Trophoblast cell (in vitro differentiated cells and primary cell): ENCODE results near the gene NFYA.

Experiments used
- DNase-seq, 2 donors: peaks; one replicate each; pipeline ENCODE4 v3.0.0-alpha.2; 2016
- H2AFZ ChIP-seq: 2 replicates; pipeline ENCODE4 v1.6.1; 2013; ENCODE audit warnings: low read length, moderate library complexity, mild to moderate bottlenecking; ENCODE audit not compliant: insufficient read depth, poor library complexity
- H2AK5ac ChIP-seq: 2 replicates; pipeline ENCODE4 v1.6.1; 2013; ENCODE audit warnings: mild to moderate bottlenecking, low read length
- H2BK120ac ChIP-seq: 2 replicates; pipeline ENCODE4 v1.6.1; 2013; ENCODE audit warnings: low read length, mild to moderate bottlenecking, moderate library complexity; ENCODE audit not compliant: insufficient read depth, poor library complexity
- H2BK12ac ChIP-seq: 2 replicates; pipeline ENCODE4 v1.6.1; 2013; ENCODE audit warnings: mild to moderate bottlenecking, low read length, moderate library complexity
- H2BK5ac ChIP-seq: 2 replicates; pipeline ENCODE4 v1.6.1; 2013; ENCODE audit warnings: low read length, low read depth, moderate library complexity, mild to moderate bottlenecking; ENCODE audit not compliant: poor library complexity
- H3K14ac ChIP-seq: 2 replicates; pipeline ENCODE4 v1.6.1; 2013; ENCODE audit warnings: mild to moderate bottlenecking, low read length
- H3K18ac ChIP-seq: 2 replicates; pipeline ENCODE4 v1.6.1; 2013; ENCODE audit warnings: mild to moderate bottlenecking, low read length
- H3K23ac ChIP-seq: 2 replicates; pipeline ENCODE4 v1.6.1; 2013; ENCODE audit warnings: low read length
- H3K27ac ChIP-seq: 2 replicates; pipeline ENCODE4 v1.5.1; 2013; ENCODE audit warnings: low read depth, mild to moderate bottlenecking, inconsistent platforms, low read length, moderate library complexity
- H3K27me3 ChIP-seq: 2 replicates; pipeline ENCODE4 v1.6.1; 2013; ENCODE audit warnings: inconsistent platforms, mild to moderate bottlenecking, low read length, moderate library complexity; ENCODE audit not compliant: insufficient read depth
- H3K36me3 ChIP-seq, 2 experiments: 1 replicate in 1 of 2; 2 replicates in 1 of 2; pipeline ENCODE4 v1.6.1; 2013; ENCODE audit warnings: low read length in 2 of 2, mild to moderate bottlenecking in 2 of 2, moderate library complexity in 1 of 2; ENCODE audit not compliant: insufficient read depth in 2 of 2, control insufficient read depth in 1 of 2
- H3K4ac ChIP-seq: 2 replicates; pipeline ENCODE4 v1.6.1; 2013; ENCODE audit warnings: low read depth, mild to moderate bottlenecking, low read length, moderate library complexity
- H3K4me1 ChIP-seq, 2 experiments: 1 replicate in 1 of 2; 2 replicates in 1 of 2; pipeline ENCODE4 v1.6.1; 2013; ENCODE audit warnings: low read length in 2 of 2, mild to moderate bottlenecking in 2 of 2, moderate library complexity in 1 of 2; ENCODE audit not compliant: insufficient read depth in 2 of 2, control insufficient read depth in 1 of 2
- H3K4me2 ChIP-seq: 2 replicates; pipeline ENCODE4 v1.6.1; 2013; ENCODE audit warnings: inconsistent platforms, mild to moderate bottlenecking, low read length, moderate library complexity
- H3K4me3 ChIP-seq: 2 replicates; pipeline ENCODE4 v1.5.1; 2013; ENCODE audit warnings: mild to moderate bottlenecking, low read depth, low read length, inconsistent platforms
- H3K79me1 ChIP-seq: one replicate; pipeline ENCODE4 v1.6.1; 2013; ENCODE audit warnings: low read length
- H3K79me2 ChIP-seq: 2 replicates; pipeline ENCODE4 v1.6.1; 2013; ENCODE audit warnings: low read length, mild to moderate bottlenecking; ENCODE audit not compliant: control insufficient read depth, insufficient read depth, poor library complexity
- H3K9ac ChIP-seq: 2 replicates; pipeline ENCODE4 v1.6.1; 2013; ENCODE audit warnings: mild to moderate bottlenecking, low read length
- H3K9me3 ChIP-seq: 2 replicates; pipeline ENCODE4 v1.6.1; 2013; ENCODE audit warnings: low read depth, mild to moderate bottlenecking, control low read depth, inconsistent platforms, low read length; ENCODE audit not compliant: insufficient read depth
- H4K12ac ChIP-seq: 2 replicates; pipeline ENCODE4 v1.6.1; 2013; ENCODE audit warnings: low read depth, mild to moderate bottlenecking, low read length, moderate library complexity
- H4K8ac ChIP-seq: 2 replicates; pipeline ENCODE4 v1.6.1; 2013; ENCODE audit warnings: low read depth, mild to moderate bottlenecking, low read length, moderate library complexity
- H4K91ac ChIP-seq: one replicate; pipeline ENCODE4 v1.6.1; 2013; ENCODE audit warnings: low read depth, mild to moderate bottlenecking, low read length, moderate library complexity
- WGBS: extraction: QIAGEN DNeasy Blood & Tissue Kit; methylation state at CpG from one replicate; pipeline ENCODE4 v1.1.7; 2013; ENCODE audit warnings: missing lambda C conversion rate; ENCODE audit not compliant: insufficient read length, insufficient coverage; ENCODE audit errors: extremely low coverage; 5-methylcytosine and 5-hydroxymethylcytosine counted together

The NFYA gene

DNA sequence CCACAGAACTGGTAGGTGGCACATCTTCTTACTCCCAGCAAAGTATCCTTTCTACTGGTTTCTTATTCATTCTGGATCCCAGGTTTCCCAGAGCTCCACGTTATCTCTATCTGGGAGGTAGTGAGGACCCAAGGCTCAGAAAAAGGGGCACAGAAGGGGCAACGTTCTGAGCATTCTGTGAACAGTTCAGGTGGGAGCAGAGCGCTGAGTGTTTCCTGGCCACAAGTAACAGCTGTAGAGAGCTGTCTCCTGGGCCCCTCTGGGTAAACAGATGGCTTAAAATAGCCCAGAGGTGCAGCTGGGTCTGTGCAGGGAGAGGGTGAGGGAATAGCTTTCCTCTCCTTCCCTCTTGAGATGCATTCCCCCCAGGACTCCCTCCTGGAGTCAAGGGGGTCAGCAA, 17.6 kb upstream of the NFYA start:
- no CpG with 5 or more reads among the region's 3 CpGs for WGBS

DNA sequence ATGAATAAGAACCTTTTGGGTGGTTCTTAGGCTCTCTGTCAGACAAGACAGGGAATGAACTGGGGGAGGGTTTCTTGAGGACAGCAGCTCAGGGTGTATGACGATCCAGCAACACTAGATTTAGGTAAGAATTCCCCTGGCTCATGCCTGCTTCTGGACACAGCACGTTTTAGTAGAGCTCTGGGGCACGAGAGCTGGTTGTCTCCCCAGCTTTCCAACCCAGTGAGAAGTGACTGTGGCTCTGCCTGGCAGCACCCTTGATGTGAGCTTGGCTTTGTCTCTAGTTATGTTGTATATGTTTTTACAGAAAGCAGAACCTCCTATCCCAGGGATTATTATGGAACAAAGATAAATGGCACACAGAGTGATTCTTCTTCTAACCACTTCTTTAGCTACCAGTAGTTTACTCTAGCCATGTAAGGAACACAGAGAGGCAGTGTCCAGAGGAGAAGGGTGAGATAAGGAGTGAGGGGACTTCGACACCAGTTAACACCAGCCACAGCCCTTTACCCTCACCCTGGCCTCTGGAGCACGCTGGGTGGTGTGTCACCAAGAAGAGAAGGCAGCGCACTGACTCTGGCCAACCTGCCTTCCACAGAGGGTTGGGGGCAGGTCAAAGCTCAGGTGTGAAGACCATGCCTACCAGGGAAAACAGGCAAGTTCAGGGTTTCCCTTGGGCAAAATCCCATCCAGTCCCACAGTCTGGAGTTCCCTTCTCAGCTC, 15.8 kb upstream of the NFYA start:
- Histone ChIP-seq H3K18ac (no peak overlapping the region), H3K79me1 (no peaks in the 10 kb centered on the region), H3K27me3 (no peaks in the 10 kb centered on the region), H4K8ac (no peak overlapping the region), H3K9ac (no peak overlapping the region), H3K27ac (no peak overlapping the region), H2AFZ (no peak overlapping the region), H2BK5ac (no peak overlapping the region), H3K79me2 (no peaks in the 10 kb centered on the region), H3K4me2 (no peak overlapping the region), H2BK120ac (no peak overlapping the region), H3K4ac (no peak overlapping the region), H3K4me1 (peaks cover 11 to 19% of the 10 kb centered on the region in 2 experiments), H3K4me3 (no peak overlapping the region), H3K23ac (no peak overlapping the region), H2BK12ac (peak overlapping the region; percentile 34), H4K12ac (no peak overlapping the region), H3K9me3 (no peaks in the 10 kb centered on the region), H4K91ac (no peak overlapping the region), H3K14ac (no peak overlapping the region), H2AK5ac (no peak overlapping the region), H3K36me3 (no peaks in the 10 kb centered on the region)
- WGBS: no CpG with 5 or more reads among the region's 6 CpGs
- no peak for DNase-seq

More for the DNA sequence above, 17.6 kb upstream of the NFYA start:
- no peaks in the 10 kb centered on the region for H3K27me3 ChIP-seq
- H4K91ac ChIP-seq: no peak overlapping the region
- no peak overlapping the region for H3K4ac ChIP-seq
- H3K27ac ChIP-seq: no peak overlapping the region
- H3K9me3 ChIP-seq: no peaks in the 10 kb centered on the region
- no peak overlapping the region for H4K12ac ChIP-seq
- H2BK5ac ChIP-seq: no peak overlapping the region
- H3K9ac ChIP-seq: no peak overlapping the region
- peaks cover 14 to 22% of the 10 kb centered on the region in 2 experiments for H3K4me1 ChIP-seq
- H3K23ac ChIP-seq: no peak overlapping the region
- no peak for DNase-seq
- no peak overlapping the region for H2BK12ac ChIP-seq
- no peak overlapping the region for H2AK5ac ChIP-seq
- H3K4me3 ChIP-seq: no peak overlapping the region
- no peaks in the 10 kb centered on the region for H3K36me3 ChIP-seq
- H4K8ac ChIP-seq: no peak overlapping the region
- no peak overlapping the region for H3K14ac ChIP-seq
- H2BK120ac ChIP-seq: no peak overlapping the region
- H3K79me2 ChIP-seq: no peaks in the 10 kb centered on the region
- peaks cover 2% of the 10 kb centered on the region for H3K79me1 ChIP-seq
- no peak overlapping the region for H2AFZ ChIP-seq
- H3K18ac ChIP-seq: no peak overlapping the region
- H3K4me2 ChIP-seq: no peak overlapping the region

DNA sequence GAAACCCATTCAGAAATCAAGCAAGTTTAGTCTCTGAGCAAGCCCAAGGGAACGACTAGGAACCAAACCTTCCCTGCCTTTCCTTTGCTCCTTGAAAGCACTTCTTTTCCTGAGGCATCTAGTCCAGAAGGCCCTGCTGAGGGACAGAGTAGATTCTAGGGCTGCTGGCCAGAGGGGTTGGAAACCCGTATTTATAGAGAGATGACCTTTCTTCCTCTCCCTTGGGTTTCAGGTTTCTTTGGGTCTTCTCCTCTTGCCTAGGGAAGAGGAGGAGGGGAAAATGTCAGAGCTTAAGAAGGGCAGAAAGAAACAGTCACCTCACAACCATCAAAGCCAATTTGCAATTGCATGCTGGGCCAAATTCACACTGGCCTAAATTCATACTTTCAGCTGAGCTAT, 14.0 kb upstream of the NFYA start:
- Histone ChIP-seq H2AK5ac (no peak overlapping the region), H3K14ac (no peak overlapping the region), H3K4me3 (no peak overlapping the region), H3K9ac (no peak overlapping the region), H3K36me3 (no peaks in the 10 kb centered on the region), H4K8ac (no peak overlapping the region), H3K27me3 (no peaks in the 10 kb centered on the region), H3K27ac (peak overlapping the region; percentile 10), H3K79me2 (no peaks in the 10 kb centered on the region), H2BK12ac (peak overlapping the region; percentile 17), H3K23ac (no peak overlapping the region), H3K9me3 (no peaks in the 10 kb centered on the region), H3K18ac (no peak overlapping the region), H4K91ac (peak overlapping the region; percentile 16), H3K4me2 (no peak overlapping the region), H3K79me1 (peaks cover under 1% of the 10 kb centered on the region), H3K4ac (no peak overlapping the region), H3K4me1 (peaks cover 11 to 15% of the 10 kb centered on the region in 2 experiments), H2BK5ac (no peak overlapping the region), H2AFZ (no peak overlapping the region), H4K12ac (no peak overlapping the region), H2BK120ac (peak overlapping the region; percentile 10)
- no CpG with 5 or more reads among the region's 2 CpGs for WGBS
- peak in 1 of 2 donors; percentile 23 for DNase-seq

DNA sequence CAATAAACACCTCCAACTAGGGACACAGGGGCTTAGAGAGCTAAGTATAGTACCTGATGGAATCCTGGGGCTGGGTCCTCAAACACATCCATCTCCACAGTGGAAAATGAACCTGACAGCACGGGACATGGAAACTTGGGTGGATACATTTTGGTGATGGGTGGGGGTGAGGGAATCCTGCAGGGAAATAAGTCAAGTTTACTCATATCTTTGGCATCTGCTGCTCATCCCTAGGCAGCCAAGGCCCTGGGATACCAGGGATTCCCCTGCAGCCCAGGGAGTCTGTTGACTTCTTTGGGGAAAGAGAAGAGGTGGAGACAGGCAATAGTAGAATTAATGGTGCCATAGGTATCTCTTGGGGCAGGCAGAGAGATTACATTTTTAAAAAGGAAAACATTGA, 13.2 kb upstream of the NFYA start:
- Histone ChIP-seq H2BK120ac (peak overlapping the region; percentile 10), H3K4me1 (peaks cover 11 to 18% of the 10 kb centered on the region in 2 experiments), H2AK5ac (no peak overlapping the region), H2BK5ac (peak overlapping the region; percentile 6), H2AFZ (no peak overlapping the region), H3K27me3 (no peaks in the 10 kb centered on the region), H4K12ac (no peak overlapping the region), H3K18ac (no peak overlapping the region), H3K4me2 (no peak overlapping the region), H3K36me3 (peaks cover 0 to 2% of the 10 kb centered on the region in 2 experiments), H3K79me1 (peaks cover 5% of the 10 kb centered on the region), H2BK12ac (peak overlapping the region; percentile 10), H4K91ac (peak overlapping the region; percentile 16), H3K9me3 (no peaks in the 10 kb centered on the region), H3K23ac (no peak overlapping the region), H3K4me3 (no peak overlapping the region), H3K79me2 (no peaks in the 10 kb centered on the region), H3K9ac (no peak overlapping the region), H4K8ac (no peak overlapping the region), H3K27ac (peak overlapping the region; percentile 1), H3K4ac (no peak overlapping the region), H3K14ac (no peak overlapping the region)
- peak; percentile 74 to 83 for DNase-seq
- no CpG with 5 or more reads among the region's 1 CpG for WGBS
